ENCODE data around the gene CD36. TPM values are rescaled to one million over a fixed set of nuclear protein-coding genes. Genes with fewer than 3 reads are reported as not detected.

Gene CD36
- total and polyA plus RNA-seq, 4 donors = 40.1 to 726 (median 115) TPM

- WGBS, 2 donors = 73 to 76% methylated on average over 4 of the region's 4 CpGs
- Histone ChIP-seq H3K9ac (ENCODE audit: insufficient read depth in 1 of 2, low read length in 2 of 2) (no peak overlapping the region), H3K4me1 (ENCODE audit: control insufficient read depth in 5 of 5, insufficient read depth in 5 of 5, low read length in 5 of 5) (peaks cover 0 to 32% (median 15%) of the 10 kb centered on the region in 5 donors), H3K36me3 (ENCODE audit: control insufficient read depth in 4 of 4, insufficient read depth in 4 of 4, low read length in 4 of 4) (no peaks in the 10 kb centered on the region), H3K27me3 (ENCODE audit: control insufficient read depth in 3 of 3, insufficient read depth in 3 of 3, low read length in 2 of 3) (no peaks in the 10 kb centered on the region), H3K4me3 (no peak overlapping the region), H3K9me3 (ENCODE audit: control insufficient read depth in 4 of 4, insufficient read depth in 3 of 4, low read length in 3 of 4) (no peaks in the 10 kb centered on the region), H3K27ac (ENCODE audit: low read depth in 1 of 2, low read length in 1 of 2) (no peak overlapping the region)
- no peak for TF ChIP-seq CTCF (IDR thresholded peaks at IDR 0.05; ENCODE audit: control extremely low read depth, extremely low read depth)
- ATAC-seq (ENCODE audit: insufficient read depth, low FRiP score) = no peak
- no peak for DNase-seq
Observed at GRCh38 chr7:80725181-80725611, 86.8 kb downstream of the CD36 start.

Small RNA genes within 50 kb of the gene (small RNA-seq; reads per million reads assigned to genes)
- not detected for gene AC073850.1 (ENCODE audit: low replicate concordance)

Other genes with a start within 250 kb of the CD36 start
- gene GNAT3, start 126.6 kb upstream of the CD36 start, total RNA-seq = not detected
- not detected for gene GNAT3, start 126.6 kb upstream of the CD36 start, polyA plus RNA-seq